K562 treated with DMSO at 1 percent for 24 hours (cell line): ENCODE measurements around the gene KLF15. TPM values are rescaled to one million over a fixed set of nuclear protein-coding genes. Genes with fewer than 3 reads are reported as not detected.

Experiments used
- total RNA-seq: library from RNA; unstranded; fragments of 300-600 nt; gene quantifications from 2 replicates; pipeline ENCODE4 v1.2.3, GENCODE V29; 2022; ENCODE audit warnings: low read depth; ENCODE audit not compliant: insufficient read depth

Gene KLF15
- total RNA-seq = 0.23 and 0.29 TPM in 2 replicates

GRCh38 chr3:126357295-126358037 lies at the start of gene KLF15:
TSS of gene KLF15 (minus strand) at chr3:126357408. CDS start at chr3:126352922, 4,486 bp downstream.

GRCh38 chr3:126394179-126394976 lies 37.2 kb upstream of the KLF15 start, which contains the start of gene CFAP100:
TSS of gene CFAP100 (plus strand) at chr3:126394909. CDS start at chr3:126396001, 1,092 bp downstream.

Other genes with a start within 250 kb of the KLF15 start
- 9.2 and 11.9 TPM in 2 replicates for gene ALDH1L1, start 176.8 kb downstream of the KLF15 start, total RNA-seq
- not detected in 2 replicates for gene CFAP100, start 37.5 kb upstream of the KLF15 start, total RNA-seq
- gene ZXDC, start 118.5 kb upstream of the KLF15 start, total RNA-seq = 23.3 and 23.6 TPM in 2 replicates
- not detected in 2 replicates for gene UROC1, start 160.4 kb upstream of the KLF15 start, total RNA-seq
- 0.86 TPM in 1 of 2 replicates, not detected in the other for gene CHST13, start 166.7 kb upstream of the KLF15 start, total RNA-seq
- gene C3orf22, start 201.5 kb upstream of the KLF15 start, total RNA-seq = not detected in 2 replicates